Right cardiac atrium (tissue), 5 donors: ENCODE measurements around the gene JKAMP. TPM values are rescaled to one million over a fixed set of nuclear protein-coding genes. Genes with fewer than 3 reads are reported as not detected.
"Not testable (repeated sequence)": the region's sequence is repeated elsewhere in the genome, so short reads cannot be mapped to it uniquely, and the experiment has no call there.

Source experiments
- ATAC-seq, 2 donors: fragments of 200-7000 bp; cut with Tn5 transposase; one replicate each; pipeline versions ENCODE4 v1.8.0 to v1.9.1; 2020; ENCODE audit warnings: moderate library complexity in 2 of 2, mild to moderate bottlenecking in 1 of 2
- DNase-seq, 3 donors: peaks; one replicate each; pipeline ENCODE4 v3.0.0-alpha.2; 2020
- H3K27ac ChIP-seq: one replicate; pipeline ENCODE4 v1.5.1; 2013; ENCODE audit warnings: mild to moderate bottlenecking, low read length, control low read depth, moderate library complexity
- H3K27me3 ChIP-seq: one replicate; pipeline ENCODE4 v1.6.1; 2013; ENCODE audit not compliant: control insufficient read depth, insufficient read depth
- H3K4me1 ChIP-seq: one replicate; pipeline ENCODE4 v1.6.1; 2013; ENCODE audit warnings: low read length; ENCODE audit not compliant: control insufficient read depth, insufficient read depth
- H3K4me3 ChIP-seq: one replicate; pipeline ENCODE4 v1.5.1; 2013; ENCODE audit warnings: low read length, control low read depth
- H3K9me3 ChIP-seq: one replicate; pipeline ENCODE4 v1.6.1; 2013; ENCODE audit warnings: low read length; ENCODE audit not compliant: control insufficient read depth
- WGBS: extraction: QIAGEN DNeasy Blood & Tissue Kit; methylation state at CpG from one replicate; pipeline ENCODE4 v1.1.7; 2013; 5-methylcytosine and 5-hydroxymethylcytosine counted together
- intact Hi-C, 4 donors: fragments of 100-400 bp; cut with DNase I; formaldehyde crosslinking; loops; one replicate each; pipeline versions ENCODE4 v1.11.0 to v1.14.0; 2022 to 2023
- long read RNA-seq, 4 donors: library from polyadenylated mRNA; unstranded; transcript quantifications; one replicate each; pipeline ENCODE4 v2.0.0, GENCODE V29; 2020 to 2021
- polyA plus RNA-seq: library from polyadenylated mRNA; stranded (reverse); fragments of 200-250 nt; gene quantifications from one replicate; pipeline ENCODE4 v1.2.3, GENCODE V29; 2013
- total RNA-seq, 4 donors: library from RNA; stranded (reverse); fragmentation: NEBNext Ultra II Directional; extraction: Animal tissue kit (Norgen Biotek cat#: 25700); gene quantifications; one replicate each; pipeline ENCODE4 v1.2.1, GENCODE V29; 2021
- donor health status: healthy with polysubstance abuse.
- donor health status: DM: no; HTN: yes; CAD: no.
- donor health status: DM: no; HTN: no; CAD: no.
- donor health status: DM: no; HTN: yes; CAD: no; lungs with severe emphysema.
- donor health status: DM: yes; HTN: yes; CAD: no.

Gene JKAMP
- total RNA-seq (10 to 100 TPM; 27.9 to 35.4 (median 33.4) TPM), polyA plus RNA-seq (28.0 TPM)
- long read RNA-seq, donor 1, transcript JKAMP-203 (7 exons, 1,636 nt) = minor isoform, 36 of 110 reads
- long read RNA-seq, donor 1, transcript JKAMP-206 (7 exons, 1,191 nt) = minor isoform, 6 of 110 reads
- long read RNA-seq, donor 1, transcript JKAMP-201 (7 exons, 1,726 nt) = major isoform, 56 of 110 reads
- long read RNA-seq, donor 1, partial matches to known transcripts = 2 of 110 reads
- long read RNA-seq, donor 1, other reads (novel, unspliced or antisense) = 7 of 110 reads
- long read RNA-seq, donor 2, transcript JKAMP-201 (7 exons, 1,726 nt) = major isoform, 18 of 36 reads
- long read RNA-seq, donor 2, transcript JKAMP-203 (7 exons, 1,636 nt) = minor isoform, 12 of 36 reads
- long read RNA-seq, donor 2, partial matches to known transcripts = 3 of 36 reads
- long read RNA-seq, donor 2, other reads (novel, unspliced or antisense) = 3 of 36 reads
- long read RNA-seq, donor 3, transcript JKAMP-214 (6 exons, 2,302 nt) = minor isoform, 5 of 265 reads
- long read RNA-seq, donor 3, transcript JKAMP-203 (7 exons, 1,636 nt) = minor isoform, 48 of 265 reads
- long read RNA-seq, donor 3, transcript JKAMP-206 (7 exons, 1,191 nt) = minor isoform, 9 of 265 reads
- long read RNA-seq, donor 3, transcript JKAMP-201 (7 exons, 1,726 nt) = major isoform, 164 of 265 reads
- long read RNA-seq, donor 3, partial matches to known transcripts = 2 of 265 reads
- long read RNA-seq, donor 3, other reads (novel, unspliced or antisense) = 28 of 265 reads
- long read RNA-seq, donor 4, transcript JKAMP-203 (7 exons, 1,636 nt) = minor isoform, 12 of 44 reads
- long read RNA-seq, donor 4, transcript JKAMP-201 (7 exons, 1,726 nt) = major isoform, 27 of 44 reads
- long read RNA-seq, donor 4, partial matches to known transcripts = 0 of 44 reads
- long read RNA-seq, donor 4, other reads (novel, unspliced or antisense) = 4 of 44 reads

- intact Hi-C loops = no loop called here
- peak within 1 kb of the TSS; percentile 70 for H3K4me3 ChIP-seq
- H3K27ac ChIP-seq = peak within 1 kb of the TSS; percentile 86
- WGBS = under 1% methylated on average over 92 of the region's 92 CpGs
- H3K27me3 ChIP-seq = no peaks in the 10 kb centered on the region
- peak; percentile 98 to 100 (median 99) for DNase-seq
- peak; percentile 97 to 98 for ATAC-seq
- H3K9me3 ChIP-seq = no peaks in the 10 kb centered on the region
- H3K4me1 ChIP-seq = peaks cover 8% of the 10 kb centered on the region
Measured at GRCh38 chr14:59483819-59484638, at the start of gene JKAMP, which contains the start of gene L3HYPDH. TSS of gene JKAMP (plus strand) at chr14:59484517. CDS start at chr14:59484590, 73 bp downstream. TSS of gene L3HYPDH (minus strand) at chr14:59484408. CDS start at chr14:59484316, 92 bp downstream.

DNA sequence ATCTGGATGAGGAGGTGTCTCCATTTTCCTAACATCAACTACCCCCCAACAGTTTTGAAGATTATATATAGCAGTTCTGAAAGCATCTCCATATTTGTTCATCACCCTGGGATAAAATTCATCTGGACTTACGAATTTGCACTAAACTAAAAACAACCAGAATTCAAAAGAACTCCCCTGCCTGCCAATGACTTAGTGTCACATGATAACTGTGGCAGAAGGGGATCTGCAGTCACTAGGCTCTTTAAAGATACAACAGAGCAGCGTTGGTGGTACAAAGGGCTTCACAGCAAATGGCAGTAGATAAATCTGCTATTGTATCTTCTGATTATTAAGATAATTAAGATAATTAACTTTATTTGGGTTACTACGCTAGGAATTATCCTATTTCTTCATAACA is 49.2 kb upstream of the JKAMP start:
- ATAC-seq (no peak), DNase-seq (no peak)
- intact Hi-C loops = loop anchor here in 1 of 4 donors (10.0 kb wide), 1 partner anchor 90 kb away; no protein-coding TSS in a partner anchor
- H3K27me3 ChIP-seq = no peaks in the 10 kb centered on the region
- no peak overlapping the region for H3K27ac ChIP-seq
- H3K4me3 ChIP-seq = no peak overlapping the region
- no peaks in the 10 kb centered on the region for H3K9me3 ChIP-seq
- peaks cover 2% of the 10 kb centered on the region for H3K4me1 ChIP-seq
- 59% methylated on average over 3 of the region's 3 CpGs for WGBS

DNA sequence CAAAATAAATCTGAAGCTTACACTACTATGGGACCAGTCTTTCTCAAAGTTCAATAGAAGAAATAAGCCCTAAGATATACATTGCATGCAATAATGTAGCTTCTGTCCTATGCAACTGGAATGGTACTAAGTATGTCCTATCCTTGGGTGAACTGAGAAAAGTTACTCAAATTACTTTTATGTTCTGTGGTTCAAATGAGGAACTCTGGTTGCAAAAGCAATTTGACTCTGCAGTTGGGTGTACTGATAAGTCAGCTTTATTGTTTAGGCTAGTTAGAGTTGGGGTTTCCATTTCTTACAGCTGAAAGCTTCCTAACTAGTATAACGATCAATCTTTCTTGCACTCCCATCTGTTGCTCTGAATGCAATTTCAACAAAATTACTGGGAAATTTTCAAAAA is 48.3 kb upstream of the JKAMP start:
- intact Hi-C loops = loop anchor here in 1 of 4 donors (10.0 kb wide), 1 partner anchor 91 kb away; no protein-coding TSS in a partner anchor
- Histone ChIP-seq H3K9me3 (no peaks in the 10 kb centered on the region), H3K4me1 (peaks cover 5% of the 10 kb centered on the region), H3K4me3 (no peak overlapping the region), H3K27me3 (no peaks in the 10 kb centered on the region), H3K27ac (no peak overlapping the region)
- WGBS = 79% methylated on average over 1 of the region's 1 CpG
- no peak for DNase-seq
- no peak for ATAC-seq

DNA sequence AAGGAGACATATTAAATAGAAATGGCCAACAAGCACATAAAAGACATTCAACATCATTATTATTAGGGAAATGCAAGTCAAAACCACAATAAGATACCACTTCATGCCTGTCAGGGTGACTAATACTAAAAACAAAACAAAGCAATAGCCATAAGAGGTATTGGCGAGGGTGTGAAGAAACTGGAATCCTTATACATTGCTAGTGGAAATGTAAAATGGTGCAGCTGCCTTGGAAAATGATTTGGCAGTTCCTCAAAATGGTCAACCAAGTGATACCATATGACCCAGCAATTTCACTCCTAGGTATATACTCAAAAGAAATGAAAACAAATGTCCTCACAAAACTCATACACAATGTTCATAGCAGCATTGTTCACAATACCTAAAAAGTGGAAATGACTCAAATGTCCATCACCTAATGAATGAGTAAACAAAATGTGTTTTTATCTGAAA is 46.1 kb upstream of the JKAMP start:
- H3K4me3 ChIP-seq = no peak overlapping the region
- WGBS = 82% methylated on average over 1 of the region's 1 CpG
- H3K27ac ChIP-seq = no peak overlapping the region
- DNase-seq = no peak
- ATAC-seq = no peak
- H3K27me3 ChIP-seq = no peaks in the 10 kb centered on the region
- intact Hi-C loops = loop anchor here in 1 of 4 donors (10.0 kb wide), 1 partner anchor 93 kb away; no protein-coding TSS in a partner anchor
- no peaks in the 10 kb centered on the region for H3K9me3 ChIP-seq
- peaks cover 5% of the 10 kb centered on the region for H3K4me1 ChIP-seq

DNA sequence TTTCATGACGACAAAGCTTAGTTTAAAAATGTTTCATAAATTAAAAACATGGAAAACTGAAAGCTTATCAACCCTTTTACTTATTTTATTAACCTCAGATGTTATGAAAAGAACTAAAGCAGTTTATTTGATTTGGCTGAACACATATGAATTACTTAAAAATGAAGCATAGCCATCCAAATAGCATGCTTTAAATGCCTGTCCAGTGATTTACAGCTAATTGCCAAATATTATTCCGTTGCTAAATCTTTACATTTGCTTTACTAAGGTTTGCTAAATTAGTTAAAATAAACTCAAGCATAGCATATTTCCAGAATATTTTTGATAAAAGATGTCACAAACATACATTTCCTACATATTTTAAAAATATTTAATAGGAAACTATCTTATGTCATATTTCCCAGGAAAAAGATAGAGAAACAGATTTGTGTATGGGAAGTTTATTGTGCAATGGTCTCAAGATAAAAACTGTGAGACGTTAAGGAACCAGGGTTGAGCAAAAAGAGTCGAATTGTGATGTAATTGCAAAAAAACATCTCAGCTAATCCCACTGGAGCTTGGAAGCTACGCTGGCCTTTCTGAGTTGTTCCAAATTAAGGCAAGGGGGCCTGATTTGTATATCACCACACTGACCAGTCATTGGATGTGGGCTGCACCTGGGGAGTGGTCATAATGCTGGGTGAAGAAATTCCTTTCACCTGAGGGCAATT is 44.9 kb upstream of the JKAMP start:
- peak in 2 of 3 donors; percentile 28 to 66 for DNase-seq
- Histone ChIP-seq H3K27me3 (no peaks in the 10 kb centered on the region), H3K27ac (peak overlapping the region; percentile 52), H3K4me3 (no peak overlapping the region), H3K4me1 (peaks cover 5% of the 10 kb centered on the region), H3K9me3 (no peaks in the 10 kb centered on the region)
- ATAC-seq = peak; percentile 74 to 84
- WGBS = 54% methylated on average over 5 of the region's 5 CpGs
- intact Hi-C loops = loop anchor here in 1 of 4 donors (10.0 kb wide), 1 partner anchor 95 kb away; no protein-coding TSS in a partner anchor

DNA sequence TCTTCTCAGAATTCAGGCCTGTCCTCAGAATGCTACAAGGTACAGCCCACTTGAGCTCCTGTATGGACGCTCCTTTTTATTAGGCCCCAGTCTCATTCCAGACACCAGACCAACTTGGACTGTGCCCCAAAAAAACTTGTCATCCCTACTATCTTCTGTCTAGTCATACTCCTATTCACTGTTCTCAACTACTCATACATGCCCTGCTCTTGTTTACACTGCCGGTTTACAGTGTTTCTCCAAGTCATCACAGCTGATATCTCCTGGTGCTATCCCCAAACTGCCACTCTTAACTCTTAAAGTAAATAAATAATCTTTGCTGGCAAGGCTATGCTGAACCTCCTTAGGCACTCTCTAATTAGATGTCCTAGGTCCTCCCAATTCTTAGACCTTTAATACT is 35.6 kb upstream of the JKAMP start:
- intact Hi-C loops = loop anchor here in 1 of 4 donors (5.0 to 10.0 kb wide), 2 partner anchors 104 to 321 kb away; no protein-coding TSS in a partner anchor
- not testable (repeated sequence) for H3K27me3 ChIP-seq, DNase-seq, ATAC-seq, H3K4me1 ChIP-seq, H3K4me3 ChIP-seq, H3K27ac ChIP-seq, H3K9me3 ChIP-seq
- WGBS = 84% methylated on average over 2 of the region's 2 CpGs

- DNase-seq = no peak
- Histone ChIP-seq H3K27me3 (no peaks in the 10 kb centered on the region), H3K4me3 (no peak overlapping the region), H3K27ac (no peak overlapping the region), H3K9me3 (no peaks in the 10 kb centered on the region), H3K4me1 (no peaks in the 10 kb centered on the region)
- ATAC-seq = no peak
- 97% methylated on average over 3 of the region's 3 CpGs for WGBS
- intact Hi-C loops = no loop called here
Measured at GRCh38 chr14:59450716-59451115, 33.6 kb upstream of the JKAMP start.

DNA sequence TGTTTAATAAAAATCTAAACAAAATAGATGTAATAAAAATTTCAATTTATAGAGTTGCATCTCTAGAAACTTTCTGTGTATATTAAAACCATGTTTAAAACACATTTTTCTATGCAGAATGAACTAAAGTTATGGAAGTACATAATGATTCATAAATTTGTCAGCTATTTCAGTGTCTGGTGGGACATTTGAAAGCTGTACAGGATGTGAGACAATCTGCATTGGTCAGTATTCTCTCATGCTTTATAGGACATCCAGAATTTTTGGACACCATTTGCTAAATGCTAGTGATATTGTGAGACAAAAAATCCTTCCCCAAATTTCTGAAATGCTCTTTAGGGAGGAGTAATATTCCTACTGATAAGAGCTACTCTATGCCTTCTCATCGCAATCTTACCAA is 32.5 kb upstream of the JKAMP start:
- WGBS = 94% methylated on average over 1 of the region's 1 CpG
- ATAC-seq (no peak), DNase-seq (no peak)
- Histone ChIP-seq H3K4me1 (no peaks in the 10 kb centered on the region), H3K27me3 (no peaks in the 10 kb centered on the region), H3K27ac (no peak overlapping the region), H3K4me3 (no peak overlapping the region), H3K9me3 (no peaks in the 10 kb centered on the region)
- intact Hi-C loops = no loop called here

- no peak overlapping the region for H3K4me3 ChIP-seq
- no peak overlapping the region for H3K27ac ChIP-seq
- peak; percentile 92 to 96 for ATAC-seq
- H3K27me3 ChIP-seq = no peaks in the 10 kb centered on the region
- DNase-seq = peak in 1 of 3 donors; percentile 51
- WGBS = 46% methylated on average over 2 of the region's 2 CpGs
- H3K9me3 ChIP-seq = no peaks in the 10 kb centered on the region
- intact Hi-C loops = no loop called here
- no peaks in the 10 kb centered on the region for H3K4me1 ChIP-seq
Measured at GRCh38 chr14:59454139-59454538, 30.2 kb upstream of the JKAMP start.
